Lower lobe of right lung (tissue), 1 donor: ENCODE data around the gene PXMP4. TPM values are rescaled to one million over a fixed set of nuclear protein-coding genes. Genes with fewer than 3 reads are reported as not detected.

Experiments
- total RNA-seq: library from RNA; stranded (reverse); fragmentation: NEBNext Ultra II Directional; extraction: Animal tissue kit (Norgen Biotek cat#: 25700); gene quantifications from one replicate; pipeline ENCODE4 v1.2.1, GENCODE V29; 2021
- donor health status: DM: no; HTN: yes; CAD: no; lungs with severe emphysema.

PXMP4 gene
- total RNA-seq, 1 donor from 2014 or later, result 60.5 TPM

Other genes with a start within 250 kb of the PXMP4 start
- gene CBFA2T2, start 230.2 kb downstream of the PXMP4 start, total RNA-seq, result 18.2 TPM
- not detected for gene C20orf144, start 58.0 kb downstream of the PXMP4 start, total RNA-seq
- 1.3 TPM for gene ACTL10, start 53.4 kb downstream of the PXMP4 start, total RNA-seq
- 60.3 TPM for gene NECAB3, start 45.9 kb downstream of the PXMP4 start, total RNA-seq
- gene E2F1, start 33.9 kb downstream of the PXMP4 start, total RNA-seq, result 3.9 TPM
- gene ZNF341, start 11.7 kb upstream of the PXMP4 start, total RNA-seq, result 5.6 TPM
- 91.2 TPM for gene CHMP4B, start 91.0 kb upstream of the PXMP4 start, total RNA-seq